SK-N-SH treated with all-trans-retinoic acid at 6 μM for 48 hours (cell line): ENCODE measurements around the gene XRN2.

ENCODE experiments used
- ATAC-seq: fragments of 200-7000 bp; cut with Tn5 transposase; 3 replicates; pipeline ENCODE4 v1.9.1; 2020; ENCODE audit warnings: mild to moderate bottlenecking, moderate library complexity
- ARNTL ChIP-seq: fragments of 450-650 bp; formaldehyde crosslinking; IDR thresholded peaks from 2 replicates; pipeline ENCODE4 v1.5.0; 2020; ENCODE audit warnings: low read depth, mild to moderate bottlenecking, moderate library complexity, borderline replicate concordance
- BACH2 ChIP-seq: fragments of 250-450 bp; sonication (Bioruptor Pico); IDR thresholded peaks from 2 replicates; pipeline ENCODE4 v1.9.0; 2021; ENCODE audit warnings: mild to moderate bottlenecking, borderline replicate concordance
- CREB5 ChIP-seq: fragments of 250-450 bp; sonication (Bioruptor Pico); IDR thresholded peaks from 2 replicates; pipeline ENCODE4 v1.5.1; 2020; ENCODE audit warnings: low read depth, mild to moderate bottlenecking, moderate library complexity
- CSDC2 ChIP-seq: fragments of 250-450 bp; sonication (Bioruptor Pico); IDR thresholded peaks from 2 replicates; pipeline ENCODE4 v1.5.0; 2020; ENCODE audit warnings: mild to moderate bottlenecking, moderate library complexity
- ESRRG ChIP-seq: fragments of 250-450 bp; sonication (Bioruptor Pico); IDR thresholded peaks from 2 replicates; pipeline ENCODE4 v1.6.1; 2021; ENCODE audit warnings: mild to moderate bottlenecking
- GLIS3 ChIP-seq: fragments of 250-450 bp; sonication (Bioruptor Pico); IDR thresholded peaks from 2 replicates; pipeline ENCODE4 v1.5.0; 2020; ENCODE audit warnings: mild to moderate bottlenecking, moderate library complexity
- ISL1 ChIP-seq: fragments of 250-450 bp; sonication (Bioruptor Pico); IDR thresholded peaks from 2 replicates; pipeline ENCODE4 v2.1.2; 2022; ENCODE audit warnings: mild to moderate bottlenecking, moderate library complexity
- PATZ1 ChIP-seq: fragments of 250-450 bp; sonication (Bioruptor Pico); IDR thresholded peaks from 2 replicates; pipeline ENCODE4 v1.8.0; 2020; ENCODE audit warnings: mild to moderate bottlenecking, moderate library complexity, borderline replicate concordance
- POU6F1 ChIP-seq: fragments of 250-450 bp; sonication (Bioruptor Pico); IDR thresholded peaks from 2 replicates; pipeline ENCODE4 v1.8.0; 2021; ENCODE audit warnings: low read depth, mild to moderate bottlenecking, moderate library complexity, borderline replicate concordance
- PPARA ChIP-seq: fragments of 250-450 bp; sonication (Bioruptor Pico); IDR thresholded peaks from 2 replicates; pipeline ENCODE4 v1.5.0; 2020; ENCODE audit warnings: mild to moderate bottlenecking, borderline replicate concordance
- RARB ChIP-seq: fragments of 250-450 bp; sonication (Bioruptor Pico); IDR thresholded peaks from 2 replicates; pipeline ENCODE4 v1.8.0; 2021; ENCODE audit warnings: mild to moderate bottlenecking, moderate library complexity
- TCF4 ChIP-seq: fragments of 250-450 bp; sonication (Bioruptor Pico); IDR thresholded peaks from 2 replicates; pipeline ENCODE4 v1.8.0; 2021; ENCODE audit warnings: mild to moderate bottlenecking, moderate library complexity, borderline replicate concordance
- TSHZ2 ChIP-seq: fragments of 250-450 bp; sonication (Bioruptor Pico); IDR thresholded peaks from 2 replicates; pipeline ENCODE4 v1.5.0; 2020; ENCODE audit warnings: mild to moderate bottlenecking, moderate library complexity
- ZFP3 ChIP-seq: fragments of 250-450 bp; sonication (Bioruptor Pico); IDR thresholded peaks from 2 replicates; pipeline ENCODE4 v1.5.0; 2020; ENCODE audit warnings: mild to moderate bottlenecking, moderate library complexity
- ZNF565 ChIP-seq: fragments of 450-650 bp; formaldehyde crosslinking; conservative IDR thresholded peaks from 2 replicates; pipeline ENCODE4 v1.5.0; 2020; ENCODE audit warnings: low read depth, mild to moderate bottlenecking, moderate library complexity
- ZNF70 ChIP-seq: fragments of 450-650 bp; formaldehyde crosslinking; IDR thresholded peaks from 2 replicates; pipeline ENCODE4 v1.5.0; 2020; ENCODE audit warnings: mild to moderate bottlenecking, moderate library complexity
- ZNF8 ChIP-seq: fragments of 450-650 bp; formaldehyde crosslinking; IDR thresholded peaks from 2 replicates; pipeline ENCODE4 v1.5.0; 2020; ENCODE audit warnings: mild to moderate bottlenecking, moderate library complexity

The XRN2 gene

GRCh38 chr20:21368791-21369190, 65.7 kb downstream of the XRN2 start:
- no peak for ATAC-seq
- TF ChIP-seq CREB5 (CRISPR knock-in tag) (no peak), PPARA (CRISPR knock-in tag) (no peak), ZNF70 (CRISPR knock-in tag) (no peak), TSHZ2 (no peak), GLIS3 (CRISPR knock-in tag) (no peak), BACH2 (CRISPR knock-in tag) (no peak), POU6F1 (CRISPR knock-in tag) (no peak), RARB (no peak)

- ATAC-seq = no peak
- no peak for TF ChIP-seq ISL1
These were observed 68.1 kb downstream of the XRN2 start for GRCh38 chr20:21371193-21371592.

- no peak for ATAC-seq
These were observed 68.9 kb downstream of the XRN2 start for GRCh38 chr20:21372016-21372415.

GRCh38 chr20:21373436-21373835, 70.3 kb downstream of the XRN2 start:
- no peak for ATAC-seq
- no peak for TF ChIP-seq POU6F1 (CRISPR knock-in tag)
- no peak for TF ChIP-seq BACH2 (CRISPR knock-in tag)
- TF ChIP-seq TSHZ2 = no peak
- no peak for TF ChIP-seq ARNTL
- TF ChIP-seq CSDC2 (CRISPR knock-in tag) = no peak
- no peak for TF ChIP-seq TCF4 (CRISPR knock-in tag)
- TF ChIP-seq ESRRG (CRISPR knock-in tag) = no peak
- no peak for TF ChIP-seq PATZ1 (CRISPR knock-in tag)
- TF ChIP-seq ZNF8 (CRISPR knock-in tag) = no peak
- no peak for TF ChIP-seq ZNF565 (CRISPR knock-in tag)

More at GRCh38 chr20:21372016-21372415, 68.9 kb downstream of the XRN2 start:
- TF ChIP-seq PATZ1 (CRISPR knock-in tag) (no peak), ZFP3 (no peak)
- TF ChIP-seq, all 23 proteins: peak for 0
